Neural cell (in vitro differentiated cells): ENCODE data around the gene MGAT4B. TPM values are rescaled to one million over a fixed set of nuclear protein-coding genes. Genes with fewer than 3 reads are reported as not detected.

Source experiments
- H2AFZ ChIP-seq: fragments of 200-600, 300-800 bp; sonication (generic), shearing (Covaris generic); 2 replicates; pipeline ENCODE4 v1.6.0; 2014; ENCODE audit warnings: low read depth, mild to moderate bottlenecking, antibody characterized with exemption, low read length, moderate library complexity
- H3F3A ChIP-seq: fragments of 200-600 bp; shearing (Covaris generic); 2 replicates; pipeline ENCODE4 v1.6.1; 2016; ENCODE audit warnings: mild to moderate bottlenecking, moderate library complexity, mixed read lengths, antibody characterized with exemption, low read length; ENCODE audit not compliant: insufficient read depth, poor library complexity, severe bottlenecking
- H3K27ac ChIP-seq: fragments of 200-600, 300-800 bp; sonication (generic), shearing (Covaris generic); 2 replicates; pipeline ENCODE4 v1.5.1; 2014; ENCODE audit warnings: mild to moderate bottlenecking, low read length, moderate library complexity
- H3K27me3 ChIP-seq: fragments of 300-800, 200-600 bp; sonication (generic), shearing (Covaris generic); 2 replicates; pipeline ENCODE4 v1.6.0; 2014; ENCODE audit warnings: mild to moderate bottlenecking, low read depth, low read length, moderate library complexity; ENCODE audit not compliant: insufficient read depth
- H3K36me3 ChIP-seq: fragments of 300-800, 200-600 bp; sonication (generic), shearing (Covaris generic); 2 replicates; pipeline ENCODE4 v1.5.1; 2014; ENCODE audit warnings: mild to moderate bottlenecking, antibody characterized with exemption, low read length, moderate library complexity; ENCODE audit not compliant: insufficient read depth
- H3K4me2 ChIP-seq: fragments of 300-800, 200-600 bp; sonication (generic), shearing (Covaris generic); 2 replicates; pipeline ENCODE4 v1.6.0; 2014; ENCODE audit warnings: mild to moderate bottlenecking, low read length
- H3K4me3 ChIP-seq: fragments of 300-800, 200-600 bp; sonication (generic), shearing (Covaris generic); 2 replicates; pipeline ENCODE4 v1.5.1; 2014; ENCODE audit warnings: mild to moderate bottlenecking, low read length, moderate library complexity
- H3K79me2 ChIP-seq: fragments of 200-600 bp; shearing (Covaris generic); replicated peaks from 2 replicates; pipeline ENCODE4 v1.6.0; 2014; ENCODE audit warnings: mild to moderate bottlenecking, low read length, moderate library complexity; ENCODE audit not compliant: insufficient read depth
- H3K9ac ChIP-seq: fragments of 300-800, 200-600 bp; sonication (generic), shearing (Covaris generic); 2 replicates; pipeline ENCODE4 v1.6.1; 2016; ENCODE audit warnings: mild to moderate bottlenecking, low read length, mixed read lengths
- H3K9me2 ChIP-seq: fragments of 200-600 bp; shearing (Covaris generic); 2 replicates; pipeline ENCODE4 v1.6.1; 2016; ENCODE audit warnings: mild to moderate bottlenecking, low read length, mixed read lengths; ENCODE audit not compliant: insufficient read depth
- H3K9me3 ChIP-seq: fragments of 200-600, 300-800 bp; sonication (generic), shearing (Covaris generic); 2 replicates; pipeline ENCODE4 v1.6.1; 2016; ENCODE audit warnings: mild to moderate bottlenecking, mixed run types, low read length, moderate library complexity, mixed read lengths
- H4K20me1 ChIP-seq: fragments of 200-600 bp; shearing (Covaris generic); 2 replicates; pipeline ENCODE4 v1.6.1; 2016; ENCODE audit warnings: mild to moderate bottlenecking, mixed run types; ENCODE audit not compliant: insufficient read depth
- EP300 ChIP-seq: fragments of 450-650 bp; conservative IDR thresholded peaks from 2 replicates; pipeline ENCODE4 v1.6.1; 2014; ENCODE audit warnings: antibody characterized with exemption, mild to moderate bottlenecking, moderate library complexity; ENCODE audit not compliant: poor library complexity, severe bottlenecking
- EZH2 ChIP-seq: fragments of 200-600, 300-800 bp; shearing (Covaris generic), sonication (generic); IDR thresholded peaks from 2 replicates; pipeline ENCODE4 v1.6.1; 2014; ENCODE audit warnings: antibody characterized with exemption, low read length, borderline replicate concordance, mild to moderate bottlenecking; ENCODE audit not compliant: insufficient read depth, poor library complexity, severe bottlenecking
- MXI1 ChIP-seq: fragments of 450-650 bp; conservative IDR thresholded peaks from 2 replicates; pipeline ENCODE4 v1.6.1; 2014; ENCODE audit warnings: antibody characterized with exemption, mild to moderate bottlenecking; ENCODE audit not compliant: poor library complexity, severe bottlenecking
- POLR2AphosphoS5 ChIP-seq: IDR thresholded peaks from 2 replicates; pipeline ENCODE4 v1.6.1; 2012
- RAD21 ChIP-seq: fragments of 450-650 bp; conservative IDR thresholded peaks from 2 replicates; pipeline ENCODE4 v1.6.1; 2014; ENCODE audit warnings: antibody characterized with exemption, mild to moderate bottlenecking, moderate library complexity
- SMC3 ChIP-seq: fragments of 450-650 bp; conservative IDR thresholded peaks from 2 replicates; pipeline ENCODE4 v1.6.1; 2014; ENCODE audit warnings: antibody characterized with exemption, mild to moderate bottlenecking, moderate library complexity; ENCODE audit not compliant: poor library complexity
- TAF1 ChIP-seq: IDR thresholded peaks from 2 replicates; pipeline ENCODE4 v1.6.1; 2012; ENCODE audit warnings: low read depth
- polyA plus RNA-seq: library from polyadenylated mRNA; depleted of rRNA; stranded (reverse); fragments of >200 nt; gene quantifications from 2 replicates; pipeline ENCODE4 v1.2.3, GENCODE V29; 2014
- TF ChIP-seq, protein P1 (sequence below): fragments of 450-650 bp; IDR thresholded peaks from 2 replicates; pipeline ENCODE4 v1.5.1; 2014; ENCODE audit warnings: antibody characterized with exemption, mild to moderate bottlenecking, moderate library complexity; ENCODE audit not compliant: poor library complexity, severe bottlenecking
- TF ChIP-seq, protein P2 (sequence below): IDR thresholded peaks from 2 replicates; pipeline ENCODE4 v1.6.1; 2012; ENCODE audit warnings: borderline replicate concordance

MGAT4B gene
- polyA plus RNA-seq, 1 donor from 2014 or later: 70.6 TPM

DNA sequence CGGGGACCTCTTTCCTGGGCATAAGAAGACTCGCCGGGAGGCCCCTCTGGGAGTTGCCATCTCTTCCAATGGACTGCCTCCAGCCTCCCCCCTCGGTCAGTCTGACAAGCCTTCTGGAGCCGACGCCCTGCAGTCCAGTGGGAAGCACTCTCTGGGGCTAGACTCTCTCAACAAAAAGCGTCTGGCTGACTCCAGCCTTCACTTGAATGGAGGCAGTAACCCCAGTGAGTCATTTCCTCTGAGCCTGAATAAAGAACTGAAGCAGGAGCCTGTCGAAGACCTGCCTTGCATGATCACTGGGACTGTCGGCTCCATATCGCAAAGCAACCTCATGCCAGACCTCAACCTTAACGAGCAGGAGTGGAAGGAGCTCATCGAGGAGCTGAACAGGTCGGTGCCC lies 41.3 kb downstream of the MGAT4B start:
- no peaks in the 10 kb centered on the region for H3K27me3 ChIP-seq
- peaks cover 2% of the 10 kb centered on the region for H4K20me1 ChIP-seq
- H3K27ac ChIP-seq: no peak overlapping the region
- no peaks in the 10 kb centered on the region for H3K36me3 ChIP-seq
- peaks cover 26% of the 10 kb centered on the region for H3K79me2 ChIP-seq
- no peaks in the 10 kb centered on the region for H3K9me3 ChIP-seq
- TF ChIP-seq EP300: no peak
- TF ChIP-seq EZH2: no peak
- no peak for TF ChIP-seq MXI1
- no peak for TF ChIP-seq RAD21
- TF ChIP-seq, protein P1, sequence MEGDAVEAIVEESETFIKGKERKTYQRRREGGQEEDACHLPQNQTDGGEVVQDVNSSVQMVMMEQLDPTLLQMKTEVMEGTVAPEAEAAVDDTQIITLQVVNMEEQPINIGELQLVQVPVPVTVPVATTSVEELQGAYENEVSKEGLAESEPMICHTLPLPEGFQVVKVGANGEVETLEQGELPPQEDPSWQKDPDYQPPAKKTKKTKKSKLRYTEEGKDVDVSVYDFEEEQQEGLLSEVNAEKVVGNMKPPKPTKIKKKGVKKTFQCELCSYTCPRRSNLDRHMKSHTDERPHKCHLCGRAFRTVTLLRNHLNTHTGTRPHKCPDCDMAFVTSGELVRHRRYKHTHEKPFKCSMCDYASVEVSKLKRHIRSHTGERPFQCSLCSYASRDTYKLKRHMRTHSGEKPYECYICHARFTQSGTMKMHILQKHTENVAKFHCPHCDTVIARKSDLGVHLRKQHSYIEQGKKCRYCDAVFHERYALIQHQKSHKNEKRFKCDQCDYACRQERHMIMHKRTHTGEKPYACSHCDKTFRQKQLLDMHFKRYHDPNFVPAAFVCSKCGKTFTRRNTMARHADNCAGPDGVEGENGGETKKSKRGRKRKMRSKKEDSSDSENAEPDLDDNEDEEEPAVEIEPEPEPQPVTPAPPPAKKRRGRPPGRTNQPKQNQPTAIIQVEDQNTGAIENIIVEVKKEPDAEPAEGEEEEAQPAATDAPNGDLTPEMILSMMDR: no peak
- no peak for TF ChIP-seq TAF1
- TF ChIP-seq SMC3: no peak
- H3K9ac ChIP-seq: no peak overlapping the region
- H3K4me3 ChIP-seq: no peak overlapping the region
- no peaks in the 10 kb centered on the region for H3K9me2 ChIP-seq
- no peak overlapping the region for H2AFZ ChIP-seq
- H3F3A ChIP-seq: no peaks in the 10 kb centered on the region
- no peak overlapping the region for H3K4me2 ChIP-seq

DNA sequence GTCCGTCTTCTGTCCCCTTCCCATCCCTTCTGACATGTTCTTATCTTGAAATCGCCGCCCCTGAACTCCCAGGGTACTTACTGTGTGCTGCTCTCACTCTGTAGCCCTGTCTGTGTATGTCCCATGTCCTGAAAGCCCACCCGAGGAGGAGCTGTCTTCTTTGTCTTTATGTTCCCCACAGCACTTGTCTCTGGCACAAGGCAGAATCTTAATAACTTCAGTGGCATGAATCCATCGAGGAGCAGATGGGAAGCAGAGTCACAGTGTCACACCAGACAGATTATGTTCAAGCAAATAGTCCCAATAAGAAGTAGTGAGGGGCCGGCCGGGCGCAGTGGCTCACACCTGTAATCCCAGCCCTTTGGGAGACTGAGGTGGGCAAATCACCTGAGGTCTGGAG lies 42.6 kb downstream of the MGAT4B start:
- no peak overlapping the region for H2AFZ ChIP-seq
- no peak overlapping the region for H3K4me2 ChIP-seq
- no peaks in the 10 kb centered on the region for H3F3A ChIP-seq
- H3K27ac ChIP-seq: no peak overlapping the region
- no peak for TF ChIP-seq POLR2AphosphoS5
- no peak for TF ChIP-seq EP300
- TF ChIP-seq, protein P2, sequence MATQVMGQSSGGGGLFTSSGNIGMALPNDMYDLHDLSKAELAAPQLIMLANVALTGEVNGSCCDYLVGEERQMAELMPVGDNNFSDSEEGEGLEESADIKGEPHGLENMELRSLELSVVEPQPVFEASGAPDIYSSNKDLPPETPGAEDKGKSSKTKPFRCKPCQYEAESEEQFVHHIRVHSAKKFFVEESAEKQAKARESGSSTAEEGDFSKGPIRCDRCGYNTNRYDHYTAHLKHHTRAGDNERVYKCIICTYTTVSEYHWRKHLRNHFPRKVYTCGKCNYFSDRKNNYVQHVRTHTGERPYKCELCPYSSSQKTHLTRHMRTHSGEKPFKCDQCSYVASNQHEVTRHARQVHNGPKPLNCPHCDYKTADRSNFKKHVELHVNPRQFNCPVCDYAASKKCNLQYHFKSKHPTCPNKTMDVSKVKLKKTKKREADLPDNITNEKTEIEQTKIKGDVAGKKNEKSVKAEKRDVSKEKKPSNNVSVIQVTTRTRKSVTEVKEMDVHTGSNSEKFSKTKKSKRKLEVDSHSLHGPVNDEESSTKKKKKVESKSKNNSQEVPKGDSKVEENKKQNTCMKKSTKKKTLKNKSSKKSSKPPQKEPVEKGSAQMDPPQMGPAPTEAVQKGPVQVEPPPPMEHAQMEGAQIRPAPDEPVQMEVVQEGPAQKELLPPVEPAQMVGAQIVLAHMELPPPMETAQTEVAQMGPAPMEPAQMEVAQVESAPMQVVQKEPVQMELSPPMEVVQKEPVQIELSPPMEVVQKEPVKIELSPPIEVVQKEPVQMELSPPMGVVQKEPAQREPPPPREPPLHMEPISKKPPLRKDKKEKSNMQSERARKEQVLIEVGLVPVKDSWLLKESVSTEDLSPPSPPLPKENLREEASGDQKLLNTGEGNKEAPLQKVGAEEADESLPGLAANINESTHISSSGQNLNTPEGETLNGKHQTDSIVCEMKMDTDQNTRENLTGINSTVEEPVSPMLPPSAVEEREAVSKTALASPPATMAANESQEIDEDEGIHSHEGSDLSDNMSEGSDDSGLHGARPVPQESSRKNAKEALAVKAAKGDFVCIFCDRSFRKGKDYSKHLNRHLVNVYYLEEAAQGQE: no peak
- no peak for TF ChIP-seq TAF1
- TF ChIP-seq SMC3: no peak
- TF ChIP-seq, protein P1: no peak
- no peak for TF ChIP-seq MXI1
- TF ChIP-seq EZH2: no peak
- TF ChIP-seq RAD21: no peak
- no peak overlapping the region for H3K9ac ChIP-seq
- no peaks in the 10 kb centered on the region for H3K9me2 ChIP-seq
- H3K79me2 ChIP-seq: peaks cover 39% of the 10 kb centered on the region
- H3K4me3 ChIP-seq: no peak overlapping the region
- no peaks in the 10 kb centered on the region for H3K36me3 ChIP-seq
- peaks cover 2% of the 10 kb centered on the region for H4K20me1 ChIP-seq
- no peaks in the 10 kb centered on the region for H3K9me3 ChIP-seq
- H3K27me3 ChIP-seq: no peaks in the 10 kb centered on the region
